Measurements from ENCODE around the gene PM20D1. TPM values are rescaled to one million over a fixed set of nuclear protein-coding genes. Genes with fewer than 3 reads are reported as not detected.
A peak's percentile ranks its signal among the peaks of the same experiment; 100 is the strongest.
"Not testable (repeated sequence)": the region's sequence is repeated elsewhere in the genome, so short reads cannot be mapped to it uniquely, and the experiment has no call there.

The PM20D1 gene
- 1.4 TPM for total RNA-seq (ENCODE audit: insufficient read depth, low replicate concordance)

GRCh38 chr1:205849619-205850355 lies at the start of gene PM20D1:
Gene PM20D1, minus strand, starts transcription at chr1:205850132. Its CDS starts 60 bp downstream, at chr1:205850072.
- DNase-seq (ENCODE audit: low spot score): peak; percentile 83

GRCh38 chr1:205896351-205896750 lies 46.4 kb upstream of the PM20D1 start:
- no peak for DNase-seq (ENCODE audit: low spot score)

GRCh38 chr1:205894119-205894518 lies 44.2 kb upstream of the PM20D1 start:
- not testable (repeated sequence) for DNase-seq (ENCODE audit: low spot score)

- not testable (repeated sequence) for DNase-seq (ENCODE audit: low spot score)
Measured at GRCh38 chr1:205892175-205892574, 42.2 kb upstream of the PM20D1 start.

- DNase-seq (ENCODE audit: low spot score): not testable (repeated sequence)
Measured at GRCh38 chr1:205891481-205891880, 41.5 kb upstream of the PM20D1 start.

- DNase-seq (ENCODE audit: low spot score): not testable (repeated sequence)
Measured at GRCh38 chr1:205890631-205891030, 40.7 kb upstream of the PM20D1 start.

GRCh38 chr1:205889706-205890105 lies 39.8 kb upstream of the PM20D1 start:
- DNase-seq (ENCODE audit: low spot score): not testable (repeated sequence)

GRCh38 chr1:205889006-205889405 lies 39.1 kb upstream of the PM20D1 start:
- not testable (repeated sequence) for DNase-seq (ENCODE audit: low spot score)

- DNase-seq (ENCODE audit: low spot score): no peak
Measured at GRCh38 chr1:205883792-205884191, 33.9 kb upstream of the PM20D1 start.

- DNase-seq (ENCODE audit: low spot score): no peak
Measured at GRCh38 chr1:205880923-205881322, 31.0 kb upstream of the PM20D1 start.

- peak; percentile 37 for DNase-seq (ENCODE audit: low spot score)
Measured at GRCh38 chr1:205879974-205880373, 30.0 kb upstream of the PM20D1 start.

- no peak for DNase-seq (ENCODE audit: low spot score)
Measured at GRCh38 chr1:205878026-205878425, 28.1 kb upstream of the PM20D1 start.

- DNase-seq (ENCODE audit: low spot score): not testable (repeated sequence)
Measured at GRCh38 chr1:205873148-205873547, 23.2 kb upstream of the PM20D1 start.

- DNase-seq (ENCODE audit: low spot score): no peak
Measured at GRCh38 chr1:205870236-205870635, 20.3 kb upstream of the PM20D1 start.

GRCh38 chr1:205861540-205861939 lies 11.6 kb upstream of the PM20D1 start:
- DNase-seq (ENCODE audit: low spot score): no peak

GRCh38 chr1:205858141-205858961 lies 8.4 kb upstream of the PM20D1 start:
- no peak for DNase-seq (ENCODE audit: low spot score)

GRCh38 chr1:205857501-205857900 lies 7.6 kb upstream of the PM20D1 start:
- DNase-seq (ENCODE audit: low spot score): not testable (repeated sequence)

GRCh38 chr1:205856433-205856832 lies 6.5 kb upstream of the PM20D1 start:
- DNase-seq (ENCODE audit: low spot score): no peak

GRCh38 chr1:205852969-205853368 lies 3.0 kb upstream of the PM20D1 start:
- DNase-seq (ENCODE audit: low spot score): no peak

GRCh38 chr1:205851993-205852392 lies 2.1 kb upstream of the PM20D1 start:
- DNase-seq (ENCODE audit: low spot score): no peak

GRCh38 chr1:205843036-205843859 lies 6.7 kb downstream of the PM20D1 start:
- no peak for DNase-seq (ENCODE audit: low spot score)

- no peak for DNase-seq (ENCODE audit: low spot score)
Measured at GRCh38 chr1:205842229-205842628, 7.7 kb downstream of the PM20D1 start.
